Stimulated activated CD8-positive, alpha-beta memory T cell treated with anti-CD3 and anti-CD28 coated beads, Interleukin-2, amount 100 ng/mL, for 48 hours (primary cell): ENCODE measurements around the gene ME3.
"Not testable (repeated sequence)": the region's sequence is repeated elsewhere in the genome, so short reads cannot be mapped to it uniquely, and the experiment has no call there.

ENCODE experiments used
- DNase-seq, 2 donors: peaks; one replicate each; pipeline ENCODE4 v3.0.0-alpha.2; 2020; ENCODE audit warnings: low read depth in 2 of 2

ME3 gene

DNA sequence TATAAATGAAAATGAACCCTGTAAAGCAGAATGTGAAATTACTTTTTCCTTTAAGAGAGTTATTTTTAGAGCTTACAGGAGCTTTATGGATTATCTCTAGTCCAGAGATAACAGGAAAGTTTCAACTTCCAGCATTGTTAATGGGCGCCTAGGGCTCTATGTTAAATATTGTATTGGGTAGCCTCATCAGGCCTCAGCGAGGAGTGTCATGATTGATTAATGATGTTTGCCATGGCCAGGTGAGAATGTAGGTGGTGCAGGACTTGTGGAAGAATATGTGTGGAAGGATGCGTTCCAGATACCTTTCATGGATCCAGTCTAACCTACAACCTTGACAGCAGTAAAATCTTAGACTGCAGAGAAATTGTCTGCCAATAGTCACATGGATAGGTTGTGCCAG, 50.6 kb downstream of the ME3 start:
- no peak for DNase-seq

DNA sequence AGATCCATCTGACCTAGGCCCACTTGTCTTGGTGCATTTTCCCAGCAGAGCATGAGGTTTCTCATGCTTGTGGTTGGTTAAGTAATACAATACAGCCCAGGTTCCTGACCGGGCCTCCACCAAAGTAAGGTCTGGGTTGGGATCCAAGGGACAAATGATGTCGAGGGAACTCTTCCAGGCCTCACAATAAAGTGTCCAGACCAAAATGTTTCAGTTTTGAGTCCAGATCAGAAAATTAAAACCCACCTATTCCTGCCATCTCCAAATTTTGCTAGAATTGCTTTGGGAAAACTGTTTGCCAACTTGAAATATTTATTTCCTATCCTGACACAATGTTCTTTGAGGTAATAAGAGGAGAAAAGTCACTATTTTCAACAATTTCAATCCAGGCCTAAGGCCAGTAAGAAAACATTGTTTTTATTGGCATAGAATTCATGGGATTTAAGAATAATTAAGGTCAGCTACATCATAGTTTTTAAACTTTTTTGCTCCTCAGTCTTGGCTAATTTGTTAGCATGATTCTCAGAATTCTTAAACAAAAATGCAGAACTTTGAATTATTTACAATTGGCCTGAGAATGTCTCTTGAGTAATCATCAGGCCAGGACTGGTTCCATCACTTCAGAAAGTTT, 51.4 kb downstream of the ME3 start:
- no peak for DNase-seq

- DNase-seq, result not testable (repeated sequence)
These were observed 53.0 kb downstream of the ME3 start for GRCh38 chr11:86619428-86619827.

DNA sequence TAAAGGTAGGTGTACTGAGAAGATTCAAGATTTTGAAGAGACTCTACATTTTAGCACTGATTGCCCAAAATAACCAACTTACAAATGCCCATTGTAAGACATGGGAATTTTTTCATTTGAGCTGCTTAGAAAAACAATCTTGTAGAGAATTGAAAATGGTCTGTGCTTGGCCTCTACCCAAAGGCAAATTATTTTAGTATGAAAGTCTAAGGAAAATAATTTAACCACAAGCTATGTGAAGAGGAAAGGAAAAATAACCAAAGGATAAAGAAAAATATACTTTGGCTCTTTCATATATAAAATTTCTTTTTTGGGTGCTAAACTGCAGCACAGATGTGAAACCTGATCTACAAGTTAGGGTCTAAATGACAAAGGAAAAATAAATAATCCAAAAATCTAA, 54.9 kb downstream of the ME3 start:
- DNase-seq, result no peak

- DNase-seq, result no peak
These were observed 56.9 kb downstream of the ME3 start for GRCh38 chr11:86615487-86615886.

DNA sequence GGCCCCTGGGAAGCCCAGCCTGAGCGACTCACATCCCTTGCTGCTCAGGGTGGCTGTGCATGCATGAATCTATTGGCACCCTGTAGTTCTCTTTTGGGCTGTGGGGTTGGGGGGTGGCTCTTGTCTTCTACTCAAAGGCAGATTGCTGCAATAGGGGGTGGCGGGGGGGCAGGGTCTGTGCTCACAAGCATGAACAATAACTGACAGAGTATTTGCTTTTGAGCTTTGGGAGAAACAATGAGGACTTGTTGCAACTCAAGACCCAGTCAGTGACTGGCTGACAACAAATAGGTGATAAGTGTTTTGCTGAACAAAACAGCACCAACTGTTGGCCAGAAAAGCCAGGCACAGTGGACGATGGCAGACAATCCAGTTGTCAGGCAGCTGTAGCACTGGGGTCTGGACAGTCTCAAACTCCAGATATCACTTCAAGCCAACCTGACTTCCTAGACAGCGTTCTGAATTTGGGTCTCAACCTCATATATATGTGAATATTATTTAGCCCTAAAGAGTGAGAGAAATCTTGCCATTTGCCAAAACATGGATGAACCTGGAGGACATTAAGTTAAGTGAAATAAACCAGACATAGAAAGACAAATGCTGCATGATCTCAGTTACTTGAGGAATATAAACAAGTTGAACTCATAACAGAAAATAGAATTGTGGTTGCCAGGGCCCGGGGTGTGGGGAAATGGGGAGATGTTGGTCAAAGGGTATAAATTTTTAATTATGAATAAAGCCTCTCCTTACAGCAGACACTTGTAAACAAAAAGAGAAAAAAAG, 61.7 kb downstream of the ME3 start:
- no peak for DNase-seq

DNA sequence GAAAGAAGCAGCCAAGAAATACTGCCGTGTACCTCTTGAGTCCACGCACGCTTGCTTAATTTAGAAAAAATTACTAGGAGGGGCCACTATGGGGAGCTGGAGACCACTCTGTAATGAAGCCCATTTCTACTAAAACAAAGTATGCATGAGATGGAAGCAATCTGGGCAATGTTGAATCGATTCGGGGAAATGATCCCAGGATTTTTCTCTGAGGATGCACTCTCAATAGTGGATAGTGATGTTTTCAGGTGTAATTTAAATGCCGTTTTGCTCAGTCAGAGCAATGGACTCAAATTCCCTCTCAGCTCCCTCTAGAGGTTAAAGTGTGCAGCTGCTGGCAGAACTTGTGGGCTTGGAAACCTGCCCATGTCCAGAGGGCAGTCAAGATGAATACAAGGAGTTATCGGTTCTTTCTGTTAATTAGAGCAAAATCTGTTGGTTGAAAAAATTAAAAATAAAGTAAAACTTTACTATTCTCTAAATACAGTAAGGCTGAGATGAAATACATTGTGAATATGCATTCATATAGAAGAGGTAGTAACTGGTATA, 64.1 kb downstream of the ME3 start:
- DNase-seq, result peak in 1 of 2 donors; percentile 22

DNA sequence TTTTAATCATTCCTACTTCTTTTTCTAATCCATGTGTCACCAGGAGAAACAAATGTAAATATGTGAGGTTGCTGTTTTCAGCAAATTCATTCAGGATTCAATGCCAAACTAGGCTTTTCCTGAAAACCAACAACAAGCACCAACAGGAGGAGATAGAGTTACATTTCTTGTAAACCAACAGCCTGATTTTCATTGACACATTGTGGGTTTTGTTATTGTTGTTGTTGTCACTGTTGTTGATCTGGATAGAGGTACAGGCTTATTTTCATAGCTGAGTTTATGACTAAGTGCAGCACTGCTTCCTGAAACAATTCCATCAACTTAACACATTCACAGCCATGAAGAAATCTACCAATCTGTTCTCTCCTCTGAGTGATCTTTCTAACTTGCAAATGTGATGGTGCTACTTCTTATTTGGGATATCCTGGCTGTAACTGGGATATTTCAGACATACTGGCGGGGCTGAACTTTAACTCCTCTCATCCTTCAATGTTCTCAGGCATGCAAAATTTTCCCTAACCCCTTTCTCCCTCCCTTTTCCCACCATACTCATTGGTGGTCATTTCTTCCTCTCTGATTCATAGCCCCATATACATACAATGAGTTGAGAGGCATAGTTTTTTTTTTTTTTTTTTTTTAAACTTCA, 65.5 kb downstream of the ME3 start:
- no peak for DNase-seq

- DNase-seq, result no peak
These were observed 66.1 kb downstream of the ME3 start for GRCh38 chr11:86606270-86606835.

DNA sequence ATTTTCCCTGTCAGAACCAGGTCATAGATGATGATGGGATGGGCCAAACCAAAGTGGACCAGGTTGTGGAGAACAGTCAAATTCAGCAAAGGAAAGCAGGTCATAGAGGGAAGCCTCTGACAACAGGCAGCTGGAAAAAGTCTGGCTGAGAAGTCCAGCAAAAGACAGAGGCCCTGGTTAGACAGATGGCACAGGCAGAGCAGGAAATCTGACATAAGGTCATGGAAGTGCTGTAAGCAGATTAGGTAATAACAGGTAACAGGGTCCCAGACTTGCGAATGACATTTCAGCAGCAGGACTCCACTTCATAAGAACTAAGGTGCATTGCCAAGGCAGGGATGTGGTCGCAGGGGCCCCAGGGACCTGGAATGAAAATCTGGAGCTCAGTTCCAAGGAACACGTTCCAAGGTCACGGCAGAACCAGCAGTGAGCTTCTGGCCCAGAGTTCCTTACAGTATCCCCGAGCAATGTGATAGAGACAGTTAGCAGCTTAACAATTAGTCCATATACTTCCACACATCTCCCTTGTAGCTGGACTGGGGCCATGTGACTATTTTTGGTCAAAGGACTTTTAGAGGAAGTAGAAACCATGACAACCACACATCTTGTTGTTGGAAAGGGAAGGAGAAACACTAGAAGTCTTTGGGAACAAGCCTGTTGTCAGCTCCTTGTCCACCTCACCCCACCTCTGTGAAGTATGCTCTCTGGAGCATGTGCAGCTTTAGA, 75.4 kb downstream of the ME3 start:
- no peak for DNase-seq

- DNase-seq, result no peak
These were observed 76.5 kb downstream of the ME3 start for GRCh38 chr11:86595955-86596354.

- DNase-seq, result no peak
These were observed 77.0 kb downstream of the ME3 start for GRCh38 chr11:86595451-86595850.

DNA sequence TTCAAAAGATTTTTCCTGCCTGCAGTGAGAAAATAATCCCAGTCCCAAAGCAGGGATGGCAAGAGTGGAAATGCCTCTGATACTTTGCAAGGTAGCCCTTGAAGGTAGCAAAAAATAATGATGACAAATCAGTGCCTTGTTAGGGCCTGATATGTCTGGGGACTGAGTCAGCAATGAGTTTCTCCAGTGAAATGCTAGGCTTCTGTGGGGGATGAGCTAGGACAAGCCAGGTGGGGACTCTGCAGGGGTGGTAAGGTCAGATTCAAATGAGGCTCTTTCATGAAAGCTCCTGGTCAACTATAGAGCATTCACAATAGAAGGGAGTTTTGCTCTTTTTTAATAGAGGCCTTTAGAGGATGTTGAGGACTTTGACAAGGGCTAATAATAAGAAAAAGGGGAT, 77.7 kb downstream of the ME3 start:
- no peak for DNase-seq

DNA sequence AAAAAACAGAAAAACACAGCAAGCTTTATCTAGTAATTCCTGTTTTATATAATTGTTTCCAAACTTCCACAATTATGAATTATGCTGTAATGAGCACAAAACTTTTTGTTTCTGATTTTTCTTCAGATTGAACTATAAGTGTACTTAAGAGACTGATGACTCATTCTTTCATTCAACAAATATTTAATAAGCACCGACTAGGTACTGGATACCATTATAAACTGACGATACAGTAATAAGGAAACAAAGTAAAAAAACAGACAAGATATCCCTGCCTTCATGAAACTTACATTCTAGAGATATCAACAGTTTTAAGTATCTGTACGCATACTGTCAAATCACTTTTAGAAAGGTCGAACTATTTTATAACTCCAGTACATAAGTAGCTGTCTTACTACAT, 78.6 kb downstream of the ME3 start:
- DNase-seq, result no peak

GRCh38 chr11:86592659-86593451, 79.6 kb downstream of the ME3 start:
- peak; percentile 71 to 84 for DNase-seq

GRCh38 chr11:86592047-86592591, 80.3 kb downstream of the ME3 start:
- no peak for DNase-seq

GRCh38 chr11:86591631-86592030, 80.8 kb downstream of the ME3 start:
- DNase-seq, result no peak

GRCh38 chr11:86589856-86590589, 82.4 kb downstream of the ME3 start:
- no peak for DNase-seq

DNA sequence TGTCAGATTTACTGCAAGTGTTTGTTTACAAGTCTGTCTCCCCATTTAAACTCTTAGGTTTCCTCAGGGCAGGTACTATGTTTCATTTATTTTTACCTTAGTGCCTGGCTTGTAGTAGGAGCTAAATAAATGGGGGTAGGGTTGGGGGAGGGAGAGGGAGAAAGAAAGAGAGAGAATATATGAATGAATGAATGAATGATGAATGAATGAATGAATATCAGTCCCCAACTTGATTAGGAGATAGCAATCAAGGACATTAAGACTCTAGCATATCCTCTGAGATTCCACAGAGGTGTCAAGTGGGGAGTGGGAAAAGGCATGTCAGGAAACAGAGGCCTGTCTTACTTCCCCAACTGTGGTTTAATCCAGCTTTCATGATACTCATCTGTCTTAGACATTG, 83.2 kb downstream of the ME3 start:
- no peak for DNase-seq

DNA sequence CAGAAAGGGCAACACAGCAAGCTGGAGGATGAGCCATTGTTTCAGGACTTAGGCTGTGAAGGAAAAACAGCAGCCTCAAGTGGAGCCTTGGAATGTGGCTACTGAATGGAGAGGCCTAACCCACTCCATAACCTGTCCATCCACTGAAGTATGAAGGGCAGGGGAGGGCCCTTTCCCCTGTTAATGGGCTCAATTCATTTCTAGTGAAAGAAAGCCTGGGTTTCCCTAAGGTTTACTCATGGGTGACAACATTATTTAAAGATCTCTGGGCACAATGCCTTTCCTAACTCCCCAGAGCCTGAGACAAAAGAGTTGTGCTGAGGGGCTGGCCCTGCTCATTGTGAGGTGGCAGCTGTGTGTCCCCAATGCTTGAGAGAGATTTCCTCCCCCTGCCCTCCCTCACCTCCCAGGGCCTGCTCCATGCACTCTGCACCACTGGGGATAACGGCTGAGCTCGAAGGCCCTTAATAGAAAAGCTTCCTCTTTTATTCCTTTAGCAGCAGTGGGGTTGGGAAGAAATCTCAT, 83.8 kb downstream of the ME3 start:
- no peak for DNase-seq
